AG09309 (cell line): ENCODE measurements around the gene ENTHD1.

Experiments
- DNase-seq: peaks from one replicate; pipeline ENCODE4 v3.0.0-alpha.2; 2010; ENCODE audit warnings: low read depth
- H3K4me3 ChIP-seq: 2 replicates; pipeline ENCODE4 v1.5.1; 2011; ENCODE audit warnings: mild to moderate bottlenecking, low read depth, low read length, moderate library complexity; ENCODE audit not compliant: control insufficient read depth
- CTCF ChIP-seq: IDR thresholded peaks from 2 replicates; pipeline ENCODE4 v1.5.1; 2011; ENCODE audit warnings: mild to moderate bottlenecking, low read depth, low read length, inconsistent platforms; ENCODE audit not compliant: insufficient read depth, control insufficient read depth; ENCODE audit errors: missing control alignments

The ENTHD1 gene

GRCh38 chr22:39731881-39732555 is 161.5 kb downstream of the ENTHD1 start:
- no peak overlapping the region for H3K4me3 ChIP-seq
- no peak for DNase-seq
- no peak for TF ChIP-seq CTCF

- no peak for DNase-seq
- no peak overlapping the region for H3K4me3 ChIP-seq
- no peak for TF ChIP-seq CTCF
Measured at GRCh38 chr22:39731481-39731880, 162.1 kb downstream of the ENTHD1 start.

GRCh38 chr22:39729141-39729934 is 164.2 kb downstream of the ENTHD1 start:
- no peak for TF ChIP-seq CTCF
- H3K4me3 ChIP-seq, result no peak overlapping the region
- no peak for DNase-seq

GRCh38 chr22:39728236-39728860 is 165.2 kb downstream of the ENTHD1 start:
- no peak overlapping the region for H3K4me3 ChIP-seq
- DNase-seq, result no peak
- no peak for TF ChIP-seq CTCF

- DNase-seq, result no peak
- H3K4me3 ChIP-seq, result no peak overlapping the region
- no peak for TF ChIP-seq CTCF
Measured at GRCh38 chr22:39727541-39727940, 166.0 kb downstream of the ENTHD1 start.

- TF ChIP-seq CTCF, result no peak
- no peak for DNase-seq
- H3K4me3 ChIP-seq, result no peak overlapping the region
Measured at GRCh38 chr22:39725351-39726035, 168.1 kb downstream of the ENTHD1 start.
